Urothelium cell line (cell line): Measurements from ENCODE around the gene PODXL.

Experiments
- DNase-seq: peaks from one replicate; pipeline ENCODE4 v3.0.0; 2011; ENCODE audit warnings: low spot score, mixed read lengths
- FAIRE-seq: peaks from 2 replicates; lab custom pipeline; 2011; peaks lifted over from hg19 to GRCh38; lab: Jason Lieb, UNC

The PODXL gene

GRCh38 chr7:131556053-131556908, at the start of gene PODXL:
Gene PODXL, minus strand, starts transcription at chr7:131556628. Its CDS starts 269 bp downstream, at chr7:131556359.
- FAIRE-seq (no peak), DNase-seq (peak; percentile 88)

GRCh38 chr7:131605280-131605878, 49.0 kb upstream of the PODXL start:
- DNase-seq: no peak
- no peak for FAIRE-seq

GRCh38 chr7:131604841-131605279, 48.4 kb upstream of the PODXL start:
- DNase-seq (peak; percentile 59), FAIRE-seq (no peak)

- no peak for FAIRE-seq
- DNase-seq: no peak
Measured at GRCh38 chr7:131603932-131604331, 47.5 kb upstream of the PODXL start.

GRCh38 chr7:131602994-131603372, 46.6 kb upstream of the PODXL start:
- FAIRE-seq (no peak), DNase-seq (no peak)

GRCh38 chr7:131602304-131602993, 46.0 kb upstream of the PODXL start:
- no peak for FAIRE-seq
- no peak for DNase-seq

- no peak for FAIRE-seq
- DNase-seq: no peak
Measured at GRCh38 chr7:131600085-131600881, 43.9 kb upstream of the PODXL start.

- DNase-seq: no peak
- FAIRE-seq: no peak
Measured at GRCh38 chr7:131596785-131597184, 40.4 kb upstream of the PODXL start.

- FAIRE-seq: no peak
- DNase-seq: no peak
Measured at GRCh38 chr7:131595699-131596098, 39.3 kb upstream of the PODXL start.

GRCh38 chr7:131591687-131592319, 35.4 kb upstream of the PODXL start:
- DNase-seq: no peak
- FAIRE-seq: no peak

- FAIRE-seq (peak; percentile 44), DNase-seq (no peak)
Measured at GRCh38 chr7:131587315-131587923, 31.0 kb upstream of the PODXL start.

- DNase-seq (no peak), FAIRE-seq (no peak)
Measured at GRCh38 chr7:131586759-131587158, 30.3 kb upstream of the PODXL start.

- no peak for DNase-seq
- FAIRE-seq: no peak
Measured at GRCh38 chr7:131586259-131586658, 29.8 kb upstream of the PODXL start.

GRCh38 chr7:131583430-131583829, 27.0 kb upstream of the PODXL start:
- peak; percentile 64 for DNase-seq
- no peak for FAIRE-seq

- DNase-seq: peak; percentile 36
- FAIRE-seq: no peak
Measured at GRCh38 chr7:131581241-131582051, 25.0 kb upstream of the PODXL start.

GRCh38 chr7:131578602-131579001, 22.2 kb upstream of the PODXL start:
- FAIRE-seq (no peak), DNase-seq (no peak)

GRCh38 chr7:131574741-131575140, 18.3 kb upstream of the PODXL start:
- DNase-seq: no peak
- FAIRE-seq: no peak

GRCh38 chr7:131570401-131570800, 14.0 kb upstream of the PODXL start:
- DNase-seq (no peak), FAIRE-seq (no peak)

- DNase-seq (no peak), FAIRE-seq (no peak)
Measured at GRCh38 chr7:131568970-131569369, 12.5 kb upstream of the PODXL start.
